Measurements from ENCODE around the gene ADCY9.

DNA sequence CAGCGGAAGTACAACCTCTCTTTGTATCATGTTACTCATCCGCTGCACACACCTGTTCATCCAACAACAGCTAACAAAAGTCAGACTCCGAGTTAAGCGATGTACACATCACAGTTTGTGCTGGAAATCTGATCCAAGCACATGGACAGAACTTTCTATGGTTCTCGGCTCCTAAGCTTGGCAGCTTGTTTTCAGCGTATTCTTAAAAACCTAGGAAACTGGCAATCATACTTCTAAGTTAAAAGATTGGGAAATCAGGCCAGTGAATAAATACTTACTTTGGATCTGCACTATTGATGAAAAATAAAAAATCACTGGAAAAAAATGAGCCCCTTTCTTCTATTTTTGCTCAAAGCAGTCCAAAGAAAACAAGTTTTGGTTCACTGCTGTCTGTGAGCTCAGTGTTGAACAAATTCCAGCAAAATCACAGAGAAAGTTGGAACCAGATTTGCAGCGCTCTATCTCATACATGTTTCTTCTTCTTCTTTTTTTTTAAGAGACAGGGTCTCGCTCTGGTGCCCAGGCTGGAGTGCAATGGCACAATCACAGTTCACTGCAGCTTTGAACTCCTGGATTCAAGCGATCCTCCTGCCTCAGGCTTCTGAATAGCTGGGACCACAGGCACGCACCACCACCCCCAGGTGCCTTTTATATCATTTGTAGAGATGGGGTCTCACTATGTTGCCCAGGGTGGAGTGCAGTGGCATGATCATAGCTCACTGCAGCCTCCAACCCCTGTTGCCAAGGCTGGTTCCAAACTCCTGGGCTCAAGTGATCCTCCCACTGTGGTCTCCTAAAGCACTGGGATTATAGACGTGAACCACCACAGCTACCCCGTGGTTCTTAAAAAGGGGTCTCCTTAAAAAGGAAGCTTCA lies 164.1 kb downstream of the ADCY9 start:
- TF ChIP-seq, protein P1, sequence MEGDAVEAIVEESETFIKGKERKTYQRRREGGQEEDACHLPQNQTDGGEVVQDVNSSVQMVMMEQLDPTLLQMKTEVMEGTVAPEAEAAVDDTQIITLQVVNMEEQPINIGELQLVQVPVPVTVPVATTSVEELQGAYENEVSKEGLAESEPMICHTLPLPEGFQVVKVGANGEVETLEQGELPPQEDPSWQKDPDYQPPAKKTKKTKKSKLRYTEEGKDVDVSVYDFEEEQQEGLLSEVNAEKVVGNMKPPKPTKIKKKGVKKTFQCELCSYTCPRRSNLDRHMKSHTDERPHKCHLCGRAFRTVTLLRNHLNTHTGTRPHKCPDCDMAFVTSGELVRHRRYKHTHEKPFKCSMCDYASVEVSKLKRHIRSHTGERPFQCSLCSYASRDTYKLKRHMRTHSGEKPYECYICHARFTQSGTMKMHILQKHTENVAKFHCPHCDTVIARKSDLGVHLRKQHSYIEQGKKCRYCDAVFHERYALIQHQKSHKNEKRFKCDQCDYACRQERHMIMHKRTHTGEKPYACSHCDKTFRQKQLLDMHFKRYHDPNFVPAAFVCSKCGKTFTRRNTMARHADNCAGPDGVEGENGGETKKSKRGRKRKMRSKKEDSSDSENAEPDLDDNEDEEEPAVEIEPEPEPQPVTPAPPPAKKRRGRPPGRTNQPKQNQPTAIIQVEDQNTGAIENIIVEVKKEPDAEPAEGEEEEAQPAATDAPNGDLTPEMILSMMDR (IDR thresholded peaks at IDR 0.05; ENCODE audit: low read depth, low read length, poor library complexity, severe bottlenecking) = no peak
- TF ChIP-seq EZH2phosphoT487 (IDR thresholded peaks at IDR 0.05; ENCODE audit: borderline replicate concordance, low read length) = no peak

Data from DOHH2 (cell line).